K562 (cell line): ENCODE measurements around the gene PLPP4. TPM values are rescaled to one million over a fixed set of nuclear protein-coding genes. Genes with fewer than 3 reads are reported as not detected.

ENCODE experiments used
- ATAC-seq: fragments of 200-7000 bp; cut with Tn5 transposase; 3 replicates; pipeline ENCODE4 v1.9.1; 2020; ENCODE audit warnings: moderate library complexity
- BruUV-seq: library from RNA; stranded (reverse); fragments of 400-500 nt; replicated peaks from 2 replicates; lab custom pipeline; 2021; lab: Mats Ljungman, UMichigan
- CTCF ChIA-PET: fragments of 300-600 bp; formaldehyde crosslinking; extraction: SDS; loops from one replicate; lab custom pipeline; 2021; ENCODE audit warnings: low intra/inter-chr PET ratio; lab: Yijun Ruan, JAX
- POLR2A ChIA-PET: fragments of 300-600, 350-650 bp; sonication (Branson Sonifier 250); formaldehyde crosslinking; extraction: SDS; loops from one replicate; lab custom pipeline; 2021; ENCODE audit warnings: antibody characterized with exemption, inconsistent platforms; lab: Yijun Ruan, JAX
- DNase-seq, 4 experiments: peaks; one replicate each; pipeline versions ENCODE4 v3.0.0 to v3.0.0-alpha.2; 2011 to 2018; ENCODE audit warnings: low spot score in 3 of 4, mixed read lengths in 3 of 4; ENCODE audit errors: extremely low read depth in 1 of 4
- FAIRE-seq: peaks from 2 replicates; lab custom pipeline; 2011; peaks lifted over from hg19 to GRCh38; lab: Jason Lieb, UNC
- H2AFZ ChIP-seq: 2 replicates; pipeline ENCODE4 v1.6.0; 2011; ENCODE audit warnings: low read depth, low read length, control low read depth, inconsistent platforms
- H3K27ac ChIP-seq: fragments of 200-600 bp; 3 replicates; pipeline ENCODE4 v1.8.0; 2011; ENCODE audit warnings: low read depth, mild to moderate bottlenecking, control low read depth, inconsistent platforms, low read length, moderate library complexity, mixed read lengths; ENCODE audit errors: extremely low read depth
- H3K27me3 ChIP-seq, 2 experiments: fragments of 300-600 bp in 1 of 2; 2 replicates in 1 of 2; 3 replicates in 1 of 2; pipeline versions ENCODE4 v1.6.0 to v1.8.0; 2011; ENCODE audit warnings: inconsistent platforms in 2 of 2, low read length in 2 of 2, mild to moderate bottlenecking in 1 of 2, mixed read lengths in 1 of 2, moderate library complexity in 1 of 2; ENCODE audit not compliant: control insufficient read depth in 2 of 2, insufficient read depth in 2 of 2
- H3K36me3 ChIP-seq: fragments of 300-600 bp; 3 replicates; pipeline ENCODE4 v1.8.0; 2011; ENCODE audit warnings: mild to moderate bottlenecking, low read length, inconsistent platforms; ENCODE audit not compliant: control insufficient read depth, insufficient read depth
- H3K4me1 ChIP-seq, 2 experiments: fragments of 200-600 bp in 1 of 2; replicated peaks in 1 of 2; 2 replicates in 1 of 2; 3 replicates in 1 of 2; pipeline versions ENCODE4 v1.5.1 to v1.8.0; 2011; ENCODE audit warnings: inconsistent platforms in 2 of 2, low read length in 2 of 2, mild to moderate bottlenecking in 1 of 2, mixed read lengths in 1 of 2, moderate library complexity in 1 of 2; ENCODE audit not compliant: control insufficient read depth in 2 of 2, insufficient read depth in 2 of 2
- H3K4me2 ChIP-seq: 2 replicates; pipeline ENCODE4 v1.6.1; 2011; ENCODE audit warnings: low read length, control low read depth, inconsistent platforms, mixed read lengths; ENCODE audit not compliant: insufficient read depth
- H3K4me3 ChIP-seq: fragments of 200-600 bp; sonication (generic), shearing (Covaris generic); 2 replicates; pipeline ENCODE4 v1.5.1; 2016; ENCODE audit warnings: control low read depth, inconsistent platforms
- H3K79me2 ChIP-seq: fragments of 200-600 bp; 3 replicates; pipeline ENCODE4 v1.8.0; 2011; ENCODE audit warnings: low read length, inconsistent platforms; ENCODE audit not compliant: control insufficient read depth, insufficient read depth
- H3K9ac ChIP-seq, 2 experiments: 2 replicates each; pipeline versions ENCODE4 v1.6.0 to v1.6.1; 2011; ENCODE audit warnings: low read depth in 2 of 2, low read length in 2 of 2, control low read depth in 1 of 2, inconsistent platforms in 1 of 2, mild to moderate bottlenecking in 1 of 2, mixed read lengths in 1 of 2; ENCODE audit not compliant: insufficient read depth in 1 of 2
- H3K9me1 ChIP-seq: one replicate; pipeline ENCODE4 v1.6.0; 2011; ENCODE audit warnings: inconsistent platforms, mild to moderate bottlenecking, low read length, moderate library complexity; ENCODE audit not compliant: control insufficient read depth, insufficient read depth
- H3K9me3 ChIP-seq: replicated peaks from 2 replicates; pipeline ENCODE4 v1.5.1; 2011; ENCODE audit warnings: low read depth, low read length, inconsistent platforms; ENCODE audit not compliant: control insufficient read depth, insufficient read depth
- H4K20me1 ChIP-seq: replicated peaks from 2 replicates; pipeline ENCODE4 v1.6.1; 2011; ENCODE audit warnings: low read length, inconsistent platforms, mixed read lengths; ENCODE audit not compliant: control insufficient read depth, insufficient read depth
- FOXA3 ChIP-seq, 2 experiments: fragments of 450-650 bp in 1 of 2; sonication (generic) in 1 of 2; formaldehyde crosslinking; IDR thresholded peaks in 1 of 2; conservative IDR thresholded peaks in 1 of 2; 2 replicates each; pipeline versions ENCODE4 v1.4.0 to v1.8.0; 2020 to 2022; ENCODE audit warnings: mild to moderate bottlenecking in 2 of 2, missing genetic modification reagents in 1 of 2
- WGBS: fragments of 100-300 bp; shearing (Covaris generic); methylation state at CpG from one replicate; pipeline ENCODE4 v1.1.6; 2016; ENCODE audit warnings: low coverage, mixed read lengths; ENCODE audit not compliant: insufficient coverage; ENCODE audit errors: missing lambda C conversion rate; 5-methylcytosine and 5-hydroxymethylcytosine counted together
- in situ Hi-C: fragments of 300-500 bp; cut with MboI; formaldehyde crosslinking; loops from 4 replicates; pipeline ENCODE4 v1.15.0; 2018; ENCODE audit warnings: inconsistent platforms, mixed read lengths
- intact Hi-C: fragments of 100-400 bp; cut with micrococcal nuclease; formaldehyde crosslinking; loops from 2 replicates; pipeline ENCODE4 v1.14.2; 2022
- polyA plus RNA-seq, 8 experiments: library from polyadenylated mRNA; depleted of rRNA in 4 of 8; stranded (reverse) in 5 of 8; unstranded in 3 of 8; fragments of >200 nt; fragmentation: Nextera tagmentation in 2 of 8; fragmentation: Illumina TruSeq in 1 of 8; extraction: Ambion mirVana in 2 of 8; extraction: Trizol in 1 of 8; gene quantifications; 2 replicates each; pipeline versions ENCODE4 v1.2.1 to v1.2.3, GENCODE V29; 2011 to 2014; ENCODE audit warnings: inconsistent platforms in 1 of 8, missing spikeins in 1 of 8
- total RNA-seq, 7 experiments: library from RNA; depleted of rRNA in 6 of 7; stranded (reverse); fragments of >200 nt in 6 of 7; fragmentation: Illumina TruSeq in 2 of 7; extraction: Trizol in 2 of 7; gene quantifications; 2 replicates each; pipeline versions ENCODE4 v1.2.1 to v1.2.3, GENCODE V29; 2011 to 2021; ENCODE audit warnings: low replicate concordance in 1 of 7
- TF ChIP-seq, protein P1 (sequence below), 2 experiments: fragments of 450-650 bp; formaldehyde crosslinking in 1 of 2; IDR thresholded peaks; 2 replicates each; pipeline versions ENCODE4 v1.4.0 to v1.6.1; 2014 to 2020; ENCODE audit warnings: mild to moderate bottlenecking in 2 of 2, borderline replicate concordance in 1 of 2, low read depth in 1 of 2

Gene PLPP4
- total and polyA plus RNA-seq, 9 of the 15 experiments (the other 6 are each of a cell fraction or from before 2014, with no cell fraction given), result 0.08 TPM; not detected in 8

DNA sequence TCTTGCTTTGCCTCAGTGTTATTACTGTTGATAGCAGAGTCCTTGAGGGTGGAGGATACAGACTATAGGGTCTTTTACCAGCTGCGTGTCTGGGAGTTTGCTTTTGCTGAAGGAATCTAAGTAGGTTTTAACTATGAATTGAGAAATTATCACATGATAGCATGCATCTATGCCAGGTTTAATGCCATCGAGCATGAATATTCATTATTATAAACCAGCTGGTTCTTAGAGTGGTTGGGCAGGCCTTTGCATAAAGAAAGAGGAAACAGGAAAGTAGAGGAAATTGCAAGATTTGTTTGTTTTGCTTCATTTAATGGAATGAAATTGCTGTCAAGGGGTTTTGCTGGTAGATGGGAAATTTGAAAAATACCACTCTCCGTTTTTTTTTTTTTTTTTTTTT, 70.7 kb downstream of the PLPP4 start:
- 3% methylated on average over 3 of the region's 3 CpGs for WGBS
- DNase-seq, result no peak
- ATAC-seq, result no peak
- H3K36me3 ChIP-seq, result no peaks in the 10 kb centered on the region
- H3K79me2 ChIP-seq, result no peaks in the 10 kb centered on the region
- H2AFZ ChIP-seq, result no peak overlapping the region
- H3K9ac ChIP-seq, result no peak overlapping the region
- ChIA-PET POLR2A (no interaction called here), CTCF (no interaction called here)
- no peaks in the 10 kb centered on the region for H4K20me1 ChIP-seq
- H3K4me1 ChIP-seq, result no peaks in the 10 kb centered on the region
- H3K4me2 ChIP-seq, result no peak overlapping the region
- H3K27ac ChIP-seq, result no peak overlapping the region
- in situ Hi-C loops, result no loop called here
- TF ChIP-seq FOXA3 (CRISPR knock-in tag; conservative IDR thresholded peaks at IDR 0.05 in 1 of 2, IDR thresholded peaks at IDR 0.05 in 1 of 2), result no peak
- TF ChIP-seq, protein P1, sequence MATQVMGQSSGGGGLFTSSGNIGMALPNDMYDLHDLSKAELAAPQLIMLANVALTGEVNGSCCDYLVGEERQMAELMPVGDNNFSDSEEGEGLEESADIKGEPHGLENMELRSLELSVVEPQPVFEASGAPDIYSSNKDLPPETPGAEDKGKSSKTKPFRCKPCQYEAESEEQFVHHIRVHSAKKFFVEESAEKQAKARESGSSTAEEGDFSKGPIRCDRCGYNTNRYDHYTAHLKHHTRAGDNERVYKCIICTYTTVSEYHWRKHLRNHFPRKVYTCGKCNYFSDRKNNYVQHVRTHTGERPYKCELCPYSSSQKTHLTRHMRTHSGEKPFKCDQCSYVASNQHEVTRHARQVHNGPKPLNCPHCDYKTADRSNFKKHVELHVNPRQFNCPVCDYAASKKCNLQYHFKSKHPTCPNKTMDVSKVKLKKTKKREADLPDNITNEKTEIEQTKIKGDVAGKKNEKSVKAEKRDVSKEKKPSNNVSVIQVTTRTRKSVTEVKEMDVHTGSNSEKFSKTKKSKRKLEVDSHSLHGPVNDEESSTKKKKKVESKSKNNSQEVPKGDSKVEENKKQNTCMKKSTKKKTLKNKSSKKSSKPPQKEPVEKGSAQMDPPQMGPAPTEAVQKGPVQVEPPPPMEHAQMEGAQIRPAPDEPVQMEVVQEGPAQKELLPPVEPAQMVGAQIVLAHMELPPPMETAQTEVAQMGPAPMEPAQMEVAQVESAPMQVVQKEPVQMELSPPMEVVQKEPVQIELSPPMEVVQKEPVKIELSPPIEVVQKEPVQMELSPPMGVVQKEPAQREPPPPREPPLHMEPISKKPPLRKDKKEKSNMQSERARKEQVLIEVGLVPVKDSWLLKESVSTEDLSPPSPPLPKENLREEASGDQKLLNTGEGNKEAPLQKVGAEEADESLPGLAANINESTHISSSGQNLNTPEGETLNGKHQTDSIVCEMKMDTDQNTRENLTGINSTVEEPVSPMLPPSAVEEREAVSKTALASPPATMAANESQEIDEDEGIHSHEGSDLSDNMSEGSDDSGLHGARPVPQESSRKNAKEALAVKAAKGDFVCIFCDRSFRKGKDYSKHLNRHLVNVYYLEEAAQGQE (IDR thresholded peaks at IDR 0.05; ENCODE audit: borderline replicate concordance), result no peak
- TF ChIP-seq, protein P1 (CRISPR knock-in tag; IDR thresholded peaks at IDR 0.05; ENCODE audit: low read depth), result no peak
- H3K4me3 ChIP-seq, result no peak overlapping the region
- intact Hi-C loops, result no loop called here
- no peak for FAIRE-seq
- no peaks in the 10 kb centered on the region for H3K9me1 ChIP-seq
- BruUV-seq, result no TSS peak
- H3K27me3 ChIP-seq, result peaks cover 0 to 3% of the 10 kb centered on the region in 2 experiments; a peak in 1 of 5 replicates
- no peaks in the 10 kb centered on the region for H3K9me3 ChIP-seq
